Choroid plexus epithelial cell (primary cell): ENCODE results near the gene MAP3K7CL.

Source experiments
- DNase-seq: peaks from one replicate; pipeline ENCODE4 v3.0.0-alpha.2; 2010; ENCODE audit warnings: low read depth
- H3K4me3 ChIP-seq: 2 replicates; pipeline ENCODE4 v1.5.1; 2011; ENCODE audit warnings: low read depth, mild to moderate bottlenecking, control low read depth, low read length, moderate library complexity
- TF ChIP-seq, protein P1 (sequence below): conservative IDR thresholded peaks from 2 replicates; pipeline ENCODE4 v1.5.1; 2011; ENCODE audit warnings: low read depth, mild to moderate bottlenecking, control low read depth, inconsistent platforms, low read length, moderate library complexity

MAP3K7CL gene

DNA sequence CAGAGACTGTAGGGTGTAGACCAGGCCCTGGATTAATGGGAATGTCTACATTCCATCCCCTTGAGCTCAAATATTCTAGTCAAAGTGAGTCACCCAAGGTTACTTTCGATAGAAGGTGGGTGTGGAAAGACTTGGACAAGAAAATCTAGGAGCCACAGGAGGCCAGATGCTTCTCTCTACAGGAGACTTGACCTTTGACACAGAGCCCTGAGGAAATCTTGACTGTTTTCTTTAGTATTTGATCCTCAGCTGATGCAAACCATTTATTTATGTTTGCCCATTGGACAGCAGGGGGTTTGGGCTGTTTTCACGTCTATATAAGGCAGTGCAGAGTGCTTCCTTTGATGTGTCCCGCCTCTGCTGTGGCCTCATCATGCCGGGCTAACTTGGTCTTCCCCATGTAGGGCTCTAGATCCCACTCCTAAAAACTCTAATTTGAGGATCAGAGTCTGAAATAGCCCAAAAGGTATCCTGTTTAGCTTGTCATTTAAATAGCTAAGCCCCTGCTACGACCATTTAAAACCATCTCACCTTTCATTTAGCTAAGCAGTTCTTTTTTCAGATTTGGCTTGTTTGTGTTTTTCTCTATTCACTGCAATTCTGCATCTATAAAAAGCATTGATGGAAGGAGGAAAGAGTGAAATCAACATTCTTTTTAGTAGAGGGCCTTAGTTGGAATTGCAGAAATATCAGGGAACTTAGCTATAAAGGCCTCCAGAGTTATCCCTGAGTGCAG lies 15.5 kb upstream of the MAP3K7CL start:
- TF ChIP-seq, protein P1, sequence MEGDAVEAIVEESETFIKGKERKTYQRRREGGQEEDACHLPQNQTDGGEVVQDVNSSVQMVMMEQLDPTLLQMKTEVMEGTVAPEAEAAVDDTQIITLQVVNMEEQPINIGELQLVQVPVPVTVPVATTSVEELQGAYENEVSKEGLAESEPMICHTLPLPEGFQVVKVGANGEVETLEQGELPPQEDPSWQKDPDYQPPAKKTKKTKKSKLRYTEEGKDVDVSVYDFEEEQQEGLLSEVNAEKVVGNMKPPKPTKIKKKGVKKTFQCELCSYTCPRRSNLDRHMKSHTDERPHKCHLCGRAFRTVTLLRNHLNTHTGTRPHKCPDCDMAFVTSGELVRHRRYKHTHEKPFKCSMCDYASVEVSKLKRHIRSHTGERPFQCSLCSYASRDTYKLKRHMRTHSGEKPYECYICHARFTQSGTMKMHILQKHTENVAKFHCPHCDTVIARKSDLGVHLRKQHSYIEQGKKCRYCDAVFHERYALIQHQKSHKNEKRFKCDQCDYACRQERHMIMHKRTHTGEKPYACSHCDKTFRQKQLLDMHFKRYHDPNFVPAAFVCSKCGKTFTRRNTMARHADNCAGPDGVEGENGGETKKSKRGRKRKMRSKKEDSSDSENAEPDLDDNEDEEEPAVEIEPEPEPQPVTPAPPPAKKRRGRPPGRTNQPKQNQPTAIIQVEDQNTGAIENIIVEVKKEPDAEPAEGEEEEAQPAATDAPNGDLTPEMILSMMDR, result peak; percentile 23
- peak; percentile 100 for DNase-seq
- no peak overlapping the region for H3K4me3 ChIP-seq

DNA sequence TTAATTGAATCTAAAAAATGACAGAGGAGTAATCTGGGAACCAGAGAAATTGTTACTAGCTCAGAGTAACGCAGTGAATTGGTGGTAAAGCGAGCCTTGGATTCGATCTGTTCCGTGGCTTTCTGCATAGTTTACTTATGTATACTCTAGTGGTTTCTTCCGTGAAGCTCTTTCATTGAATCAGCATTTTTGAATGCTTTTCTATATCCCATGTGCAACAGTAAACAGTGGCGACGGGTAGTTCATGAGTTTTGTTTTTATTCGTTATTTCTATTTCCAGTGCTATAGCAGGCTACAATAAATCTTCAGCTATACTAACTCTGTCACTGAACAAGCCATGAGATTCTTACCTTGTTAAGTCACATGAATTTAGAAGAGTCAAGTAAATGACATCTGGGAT lies 14.5 kb upstream of the MAP3K7CL start:
- TF ChIP-seq, protein P1, result no peak

GRCh38 chr21:29117372-29117955 lies 13.0 kb upstream of the MAP3K7CL start:
- TF ChIP-seq, protein P1, result no peak
- no peak overlapping the region for H3K4me3 ChIP-seq
- no peak for DNase-seq

More for the DNA sequence above, 14.5 kb upstream of the MAP3K7CL start:
- peak; percentile 16 for DNase-seq
- no peak overlapping the region for H3K4me3 ChIP-seq

DNA sequence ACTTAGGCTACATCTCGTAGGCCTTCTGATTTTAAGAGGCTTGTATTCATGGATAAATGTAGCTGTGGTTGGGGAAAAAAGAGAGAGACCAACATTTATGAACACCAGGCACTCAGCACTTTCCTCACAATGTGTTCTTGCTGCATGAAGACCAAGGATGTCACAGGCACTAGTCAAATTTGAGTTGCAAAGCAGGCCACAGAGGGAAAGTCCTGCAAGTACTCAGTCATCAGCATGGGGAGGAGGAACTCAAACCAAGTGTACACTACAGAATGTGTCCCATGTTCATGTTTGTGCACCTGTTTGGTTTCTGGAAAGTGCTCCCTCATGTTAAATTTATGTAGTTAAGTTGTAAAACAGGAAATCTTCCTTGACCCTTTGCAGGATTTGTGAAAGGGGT lies 8.7 kb upstream of the MAP3K7CL start:
- H3K4me3 ChIP-seq, result no peak overlapping the region
- TF ChIP-seq, protein P1, result no peak

DNA sequence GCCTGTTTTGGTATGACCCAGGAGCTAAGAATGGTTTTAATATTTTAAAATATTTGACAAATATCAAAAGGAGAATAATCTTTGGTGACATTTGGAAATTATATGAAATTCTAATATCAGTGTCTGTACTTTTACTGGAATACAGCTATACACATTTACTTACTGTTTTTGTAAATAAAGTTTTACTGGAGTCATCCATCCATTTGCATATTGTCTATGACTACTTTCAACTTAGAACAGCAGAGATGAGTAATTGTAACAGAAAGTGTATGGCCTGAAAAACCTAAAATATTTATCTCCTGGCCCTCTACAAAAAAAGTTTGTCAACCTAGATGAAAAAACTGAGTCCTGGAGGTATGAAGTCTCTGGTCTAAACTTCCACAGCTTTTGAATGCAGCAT lies 5.8 kb upstream of the MAP3K7CL start:
- H3K4me3 ChIP-seq, result no peak overlapping the region
- DNase-seq, result no peak
- TF ChIP-seq, protein P1, result no peak

More for the DNA sequence above, 8.7 kb upstream of the MAP3K7CL start:
- no peak for DNase-seq

DNA sequence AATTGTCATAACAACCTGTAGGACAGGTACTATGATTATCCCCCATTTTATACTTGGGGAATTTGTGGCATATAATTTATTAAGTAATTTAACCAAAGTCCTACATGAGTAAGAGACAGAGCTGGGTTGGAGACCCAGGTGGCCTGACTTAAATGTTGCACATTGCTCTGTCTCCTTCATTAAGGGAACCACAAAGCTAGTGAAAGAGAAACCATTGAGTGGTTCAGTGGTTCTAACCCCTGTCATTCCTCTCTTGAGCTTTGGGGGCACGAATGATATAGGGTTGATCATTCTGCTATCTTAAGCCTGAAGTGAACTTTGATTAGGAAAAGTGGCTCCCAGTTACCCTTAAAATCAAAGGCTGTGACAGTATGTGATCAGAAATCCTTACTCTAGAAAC lies 5.3 kb upstream of the MAP3K7CL start:
- H3K4me3 ChIP-seq, result no peak overlapping the region
- DNase-seq, result no peak
- TF ChIP-seq, protein P1, result no peak

GRCh38 chr21:29125979-29126378 lies 4.5 kb upstream of the MAP3K7CL start:
- no peak for DNase-seq
- TF ChIP-seq, protein P1, result no peak
- H3K4me3 ChIP-seq, result no peak overlapping the region
